K562 (cell line): ENCODE results near the gene CHD6. TPM values are rescaled to one million over a fixed set of nuclear protein-coding genes. Genes with fewer than 3 reads are reported as not detected.
A peak's percentile ranks its signal among the peaks of the same experiment; 100 is the strongest.

Experiments used
- ATAC-seq: fragments of 200-7000 bp; cut with Tn5 transposase; 3 replicates; pipeline ENCODE4 v1.9.1; 2020; ENCODE audit warnings: moderate library complexity
- BruUV-seq: library from RNA; stranded (reverse); fragments of 400-500 nt; replicated peaks from 2 replicates; lab custom pipeline; 2021; lab: Mats Ljungman, UMichigan
- CTCF ChIA-PET: fragments of 300-600 bp; formaldehyde crosslinking; extraction: SDS; loops from one replicate; lab custom pipeline; 2021; ENCODE audit warnings: low intra/inter-chr PET ratio; lab: Yijun Ruan, JAX
- POLR2A ChIA-PET: fragments of 300-600, 350-650 bp; sonication (Branson Sonifier 250); formaldehyde crosslinking; extraction: SDS; loops from one replicate; lab custom pipeline; 2021; ENCODE audit warnings: antibody characterized with exemption, inconsistent platforms; lab: Yijun Ruan, JAX
- DNase-seq, 4 experiments: peaks; one replicate each; pipeline versions ENCODE4 v3.0.0 to v3.0.0-alpha.2; 2011 to 2018; ENCODE audit warnings: low spot score in 3 of 4, mixed read lengths in 3 of 4; ENCODE audit errors: extremely low read depth in 1 of 4
- FAIRE-seq: peaks from 2 replicates; lab custom pipeline; 2011; peaks lifted over from hg19 to GRCh38; lab: Jason Lieb, UNC
- H2AFZ ChIP-seq: 2 replicates; pipeline ENCODE4 v1.6.0; 2011; ENCODE audit warnings: low read depth, low read length, control low read depth, inconsistent platforms
- H3K27ac ChIP-seq: fragments of 200-600 bp; 3 replicates; pipeline ENCODE4 v1.8.0; 2011; ENCODE audit warnings: low read depth, mild to moderate bottlenecking, control low read depth, inconsistent platforms, low read length, moderate library complexity, mixed read lengths; ENCODE audit errors: extremely low read depth
- H3K27me3 ChIP-seq, 2 experiments: fragments of 300-600 bp in 1 of 2; 2 replicates in 1 of 2; 3 replicates in 1 of 2; pipeline versions ENCODE4 v1.6.0 to v1.8.0; 2011; ENCODE audit warnings: inconsistent platforms in 2 of 2, low read length in 2 of 2, mild to moderate bottlenecking in 1 of 2, mixed read lengths in 1 of 2, moderate library complexity in 1 of 2; ENCODE audit not compliant: control insufficient read depth in 2 of 2, insufficient read depth in 2 of 2
- H3K36me3 ChIP-seq: fragments of 300-600 bp; 3 replicates; pipeline ENCODE4 v1.8.0; 2011; ENCODE audit warnings: mild to moderate bottlenecking, low read length, inconsistent platforms; ENCODE audit not compliant: control insufficient read depth, insufficient read depth
- H3K4me1 ChIP-seq, 2 experiments: fragments of 200-600 bp in 1 of 2; replicated peaks in 1 of 2; 2 replicates in 1 of 2; 3 replicates in 1 of 2; pipeline versions ENCODE4 v1.5.1 to v1.8.0; 2011; ENCODE audit warnings: inconsistent platforms in 2 of 2, low read length in 2 of 2, mild to moderate bottlenecking in 1 of 2, mixed read lengths in 1 of 2, moderate library complexity in 1 of 2; ENCODE audit not compliant: control insufficient read depth in 2 of 2, insufficient read depth in 2 of 2
- H3K4me2 ChIP-seq: 2 replicates; pipeline ENCODE4 v1.6.1; 2011; ENCODE audit warnings: low read length, control low read depth, inconsistent platforms, mixed read lengths; ENCODE audit not compliant: insufficient read depth
- H3K4me3 ChIP-seq: fragments of 200-600 bp; sonication (generic), shearing (Covaris generic); 2 replicates; pipeline ENCODE4 v1.5.1; 2016; ENCODE audit warnings: control low read depth, inconsistent platforms
- H3K79me2 ChIP-seq: fragments of 200-600 bp; 3 replicates; pipeline ENCODE4 v1.8.0; 2011; ENCODE audit warnings: low read length, inconsistent platforms; ENCODE audit not compliant: control insufficient read depth, insufficient read depth
- H3K9ac ChIP-seq, 2 experiments: 2 replicates each; pipeline versions ENCODE4 v1.6.0 to v1.6.1; 2011; ENCODE audit warnings: low read depth in 2 of 2, low read length in 2 of 2, control low read depth in 1 of 2, inconsistent platforms in 1 of 2, mild to moderate bottlenecking in 1 of 2, mixed read lengths in 1 of 2; ENCODE audit not compliant: insufficient read depth in 1 of 2
- H3K9me1 ChIP-seq: one replicate; pipeline ENCODE4 v1.6.0; 2011; ENCODE audit warnings: inconsistent platforms, mild to moderate bottlenecking, low read length, moderate library complexity; ENCODE audit not compliant: control insufficient read depth, insufficient read depth
- H3K9me3 ChIP-seq: replicated peaks from 2 replicates; pipeline ENCODE4 v1.5.1; 2011; ENCODE audit warnings: low read depth, low read length, inconsistent platforms; ENCODE audit not compliant: control insufficient read depth, insufficient read depth
- H4K20me1 ChIP-seq: replicated peaks from 2 replicates; pipeline ENCODE4 v1.6.1; 2011; ENCODE audit warnings: low read length, inconsistent platforms, mixed read lengths; ENCODE audit not compliant: control insufficient read depth, insufficient read depth
- FOXP4 ChIP-seq: sonication (generic); formaldehyde crosslinking; IDR thresholded peaks from 2 replicates; pipeline ENCODE4 v1.8.0; 2022; ENCODE audit warnings: mild to moderate bottlenecking, missing genetic modification reagents, borderline replicate concordance
- KDM2B ChIP-seq: fragments of 250-450 bp; sonication (Bioruptor Pico); IDR thresholded peaks from 2 replicates; pipeline ENCODE4 v1.8.0; 2021; ENCODE audit warnings: mild to moderate bottlenecking, moderate library complexity
- MLLT1 ChIP-seq, 2 experiments: fragments of 450-650 bp; IDR thresholded peaks; 2 replicates each; pipeline ENCODE4 v1.6.1; 2016
- PML ChIP-seq: IDR thresholded peaks from 2 replicates; pipeline ENCODE4 v1.6.1; 2012; ENCODE audit warnings: low read length, inconsistent platforms
- SIRT6 ChIP-seq: IDR thresholded peaks from one replicate; pipeline ENCODE4 v1.6.1; 2012; ENCODE audit warnings: low read depth, mild to moderate bottlenecking, control low read depth, inconsistent platforms, low read length, moderate library complexity
- WGBS: fragments of 100-300 bp; shearing (Covaris generic); methylation state at CpG from one replicate; pipeline ENCODE4 v1.1.6; 2016; ENCODE audit warnings: low coverage, mixed read lengths; ENCODE audit not compliant: insufficient coverage; ENCODE audit errors: missing lambda C conversion rate; 5-methylcytosine and 5-hydroxymethylcytosine counted together
- in situ Hi-C: fragments of 300-500 bp; cut with MboI; formaldehyde crosslinking; loops from 4 replicates; pipeline ENCODE4 v1.15.0; 2018; ENCODE audit warnings: inconsistent platforms, mixed read lengths
- intact Hi-C: fragments of 100-400 bp; cut with micrococcal nuclease; formaldehyde crosslinking; loops from 2 replicates; pipeline ENCODE4 v1.14.2; 2022
- polyA plus RNA-seq, 8 experiments: library from polyadenylated mRNA; depleted of rRNA in 4 of 8; stranded (reverse) in 5 of 8; unstranded in 3 of 8; fragments of >200 nt; fragmentation: Nextera tagmentation in 2 of 8; fragmentation: Illumina TruSeq in 1 of 8; extraction: Ambion mirVana in 2 of 8; extraction: Trizol in 1 of 8; gene quantifications; 2 replicates each; pipeline versions ENCODE4 v1.2.1 to v1.2.3, GENCODE V29; 2011 to 2014; ENCODE audit warnings: inconsistent platforms in 1 of 8, missing spikeins in 1 of 8
- total RNA-seq, 7 experiments: library from RNA; depleted of rRNA in 6 of 7; stranded (reverse); fragments of >200 nt in 6 of 7; fragmentation: Illumina TruSeq in 2 of 7; extraction: Trizol in 2 of 7; gene quantifications; 2 replicates each; pipeline versions ENCODE4 v1.2.1 to v1.2.3, GENCODE V29; 2011 to 2021; ENCODE audit warnings: low replicate concordance in 1 of 7

The CHD6 gene
- total and polyA plus RNA-seq, 9 of the 15 experiments (the other 6 are each of a cell fraction or from before 2014, with no cell fraction given) = 3.9 to 24.2 (median 12.8) TPM

GRCh38 chr20:41513829-41514228, 104.3 kb downstream of the CHD6 start:
- Histone ChIP-seq H3K9me1 (no peaks in the 10 kb centered on the region), H2AFZ (no peak overlapping the region), H3K79me2 (no peaks in the 10 kb centered on the region; the same call in 2 of the 3 replicates), H3K9me3 (no peaks in the 10 kb centered on the region), H3K36me3 (peaks cover 20% of the 10 kb centered on the region), H3K4me3 (no peak overlapping the region), H3K4me2 (no peak overlapping the region), H3K27me3 (no peaks in the 10 kb centered on the region), H4K20me1 (no peaks in the 10 kb centered on the region), H3K4me1 (peaks cover 0 to 7% of the 10 kb centered on the region in 2 experiments; a peak in 2 of 5 replicates), H3K9ac (no peak overlapping the region), H3K27ac (no peak overlapping the region)
- peak in 1 of 4 experiments; percentile 18 for DNase-seq
- ChIA-PET POLR2A (interaction anchor here (0.9 to 1.7 kb wide), 2 partner anchors 11 to 21 kb away, joined by 3 to 4 read pairs; no protein-coding TSS in a partner anchor), CTCF (no interaction called here)
- FAIRE-seq = no peak
- no peak for ATAC-seq
- in situ Hi-C loops (no loop called here), intact Hi-C loops (no loop called here)
- WGBS = 80% methylated on average over 2 of the region's 2 CpGs
- TF ChIP-seq MLLT1 (IDR thresholded peaks at IDR 0.05) (no peak), PML (no peak), SIRT6 (no peak), KDM2B (CRISPR knock-in tag) (no peak), FOXP4 (CRISPR knock-in tag) (no peak)
- no TSS peak for BruUV-seq
